ENCODE results near the gene ZNF814.
"Not testable (repeated sequence)": the region's sequence is repeated elsewhere in the genome, so short reads cannot be mapped to it uniquely, and the experiment has no call there.

The ZNF814 gene

GRCh38 chr19:57888560-57889231 lies at the start of gene ZNF814:
ZNF814 (minus strand) TSS chr19:57889037; CDS start chr19:57888802, 235 bp downstream.
- no peak for DNase-seq

- no peak for DNase-seq
These were observed 46.9 kb upstream of the ZNF814 start for GRCh38 chr19:57935731-57936130.

GRCh38 chr19:57934820-57935665 lies 46.2 kb upstream of the ZNF814 start, which contains the start of gene ZNF418:
ZNF418 (minus strand) TSS chr19:57935402; CDS start chr19:57933822, 1,580 bp downstream.
- no peak for DNase-seq

GRCh38 chr19:57927587-57927986 lies 38.8 kb upstream of the ZNF814 start:
- no peak for DNase-seq

DNA sequence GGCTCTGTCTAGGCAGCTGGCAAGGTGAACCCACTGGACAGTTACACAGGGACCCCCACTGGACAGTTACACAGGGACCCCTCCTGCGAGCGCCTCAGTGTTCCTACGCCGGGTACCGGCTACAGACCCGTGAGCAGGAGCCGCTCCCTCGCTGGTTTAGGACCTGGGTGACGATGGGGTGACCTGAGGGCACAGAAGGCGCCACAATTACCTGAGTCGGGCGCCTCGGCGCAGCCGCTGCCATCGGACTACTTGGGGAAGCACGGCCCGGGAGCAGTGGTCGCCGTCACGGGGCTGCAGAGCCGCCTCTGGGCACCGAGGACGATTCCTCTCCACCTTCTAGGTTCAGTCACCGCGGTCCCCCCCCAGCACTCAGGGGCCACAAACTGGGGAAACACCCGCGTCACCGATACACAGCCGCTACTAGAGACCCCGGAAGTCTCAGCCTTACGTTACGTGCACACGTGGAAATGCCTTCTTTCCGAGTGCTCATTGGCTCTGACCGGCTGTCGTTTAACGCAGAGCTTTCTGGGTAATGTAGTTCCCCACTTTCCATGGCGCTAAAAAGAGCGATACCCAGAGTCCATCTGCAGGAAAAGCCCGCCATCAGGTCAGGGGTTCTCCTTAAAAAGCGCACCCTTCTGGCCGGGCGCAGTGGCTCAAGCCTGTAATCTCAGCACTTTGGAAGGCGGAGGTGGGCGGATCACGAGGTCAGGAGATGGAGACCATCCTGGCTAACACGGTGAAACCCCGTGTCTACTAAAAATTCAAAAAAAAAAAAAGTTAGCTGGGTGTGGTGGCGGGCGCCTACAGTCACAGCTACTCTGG lies 27.5 kb upstream of the ZNF814 start, which contains the start of gene ZNF417:
TSS of gene ZNF417 (minus strand) at position 425 of the 828 bp plus-strand sequence. CDS start at position 244, 181 bp downstream.
- DNase-seq = peak; percentile 76

DNA sequence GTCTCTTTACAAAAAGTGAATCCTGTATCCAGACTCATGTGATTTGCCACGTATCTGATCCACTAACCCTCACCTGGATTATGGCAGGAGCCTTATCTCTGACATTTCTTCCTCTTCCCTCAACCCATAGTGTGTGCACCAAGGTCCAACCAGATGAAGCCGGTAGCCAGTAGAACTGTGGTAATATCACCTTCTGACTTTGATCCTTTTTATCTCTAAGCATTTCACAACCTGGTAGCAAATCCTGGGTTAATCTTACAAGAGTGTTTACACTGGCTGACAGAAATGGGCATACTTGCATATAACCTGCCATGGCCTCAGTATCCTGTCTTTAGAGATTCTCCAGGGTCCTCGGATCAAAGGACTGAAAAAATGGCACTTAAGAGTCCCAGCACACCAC lies 25.7 kb upstream of the ZNF814 start:
- DNase-seq = no peak

- DNase-seq = no peak
These were observed 18.6 kb upstream of the ZNF814 start for GRCh38 chr19:57907394-57907793.

GRCh38 chr19:57905258-57905657 lies 16.4 kb upstream of the ZNF814 start:
- DNase-seq = no peak

- no peak for DNase-seq
These were observed 14.9 kb upstream of the ZNF814 start for GRCh38 chr19:57903618-57904184.

DNA sequence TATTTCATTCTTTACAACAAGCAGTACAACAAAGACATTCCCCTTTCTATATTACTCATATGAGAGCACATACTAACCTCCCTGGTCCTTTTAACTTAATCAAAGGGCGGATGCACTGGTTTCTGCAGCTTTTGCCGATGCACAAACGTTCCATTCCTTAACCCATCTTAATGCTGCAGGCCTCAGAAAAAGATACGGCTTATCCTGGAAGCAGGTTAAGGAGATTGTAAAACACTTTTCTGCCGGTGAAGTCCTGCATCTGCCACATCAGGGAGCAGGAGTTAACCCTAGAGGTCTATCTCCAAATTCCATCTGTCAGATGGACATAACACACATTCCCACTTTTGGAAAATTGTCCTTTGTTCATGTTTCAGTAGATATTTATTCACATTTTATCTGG lies 11.5 kb upstream of the ZNF814 start:
- no peak for DNase-seq

GRCh38 chr19:57890706-57891105 lies 1.9 kb upstream of the ZNF814 start:
- not testable (repeated sequence) for DNase-seq

- DNase-seq = no peak
These were observed 704 bp downstream of the ZNF814 start for GRCh38 chr19:57888107-57888559.

- no peak for DNase-seq
These were observed 1.5 kb downstream of the ZNF814 start for GRCh38 chr19:57887195-57887941.

DNA sequence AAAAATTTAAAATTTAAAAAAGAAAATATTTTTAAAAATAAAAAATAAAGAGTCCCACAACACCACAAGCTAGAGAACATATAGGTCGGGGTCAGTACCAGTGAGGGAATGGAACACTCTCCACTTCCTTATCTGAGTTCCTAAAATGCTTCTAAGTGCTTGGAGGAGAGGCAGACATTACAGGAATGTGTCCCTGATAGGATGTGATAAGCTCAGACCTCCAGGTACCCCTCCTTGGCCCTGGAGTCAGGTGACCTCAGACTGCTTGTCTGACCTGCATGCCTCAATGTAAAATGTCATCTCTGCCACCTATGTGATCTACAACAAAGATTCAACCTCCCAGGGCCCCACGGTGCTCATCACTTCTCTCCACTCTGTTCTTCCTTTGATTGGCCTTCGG lies 2.8 kb downstream of the ZNF814 start:
- no peak for DNase-seq

DNA sequence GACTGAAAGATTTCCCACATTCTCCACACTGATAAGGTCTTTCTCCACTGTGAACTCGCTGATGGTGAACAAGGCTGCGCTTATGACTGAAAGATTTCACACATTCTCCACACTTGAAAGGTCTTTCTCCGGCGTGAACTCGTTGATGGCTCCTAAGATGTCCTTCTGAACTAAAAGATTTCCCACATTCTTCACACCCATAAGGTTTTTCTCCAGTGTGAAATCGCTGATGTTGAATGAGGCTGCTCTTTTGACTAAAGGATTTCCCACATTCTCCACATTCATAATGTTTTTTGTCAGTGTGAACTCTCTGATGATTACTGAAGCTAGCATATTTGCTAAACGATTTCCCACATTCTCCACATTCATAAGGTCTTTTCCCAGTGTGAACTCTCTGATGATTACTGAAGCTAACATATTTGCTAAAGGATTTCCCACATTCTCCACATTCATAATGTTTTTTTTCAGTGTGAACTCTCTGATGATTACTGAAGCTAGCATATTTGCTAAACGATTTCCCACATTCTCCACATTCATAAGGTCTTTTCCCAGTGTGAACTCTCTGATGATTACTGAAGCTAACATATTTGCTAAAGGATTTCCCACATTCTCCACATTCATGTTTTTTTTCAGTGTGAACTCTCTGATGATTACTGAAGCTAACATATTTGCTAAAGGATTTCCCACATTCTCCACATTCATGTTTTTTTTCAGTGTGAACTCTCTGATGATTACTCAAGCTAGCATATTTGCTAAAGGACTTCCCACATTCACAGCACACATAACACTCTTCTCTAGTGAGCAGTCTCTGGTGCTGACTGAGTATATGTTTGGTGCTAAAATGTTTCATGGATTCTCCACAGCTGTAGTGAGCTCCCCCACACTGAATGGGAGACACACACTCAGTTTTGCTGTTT lies 14.7 kb downstream of the ZNF814 start:
- not testable (repeated sequence) for DNase-seq

- DNase-seq = no peak
These were observed 16.4 kb downstream of the ZNF814 start for GRCh38 chr19:57872450-57872849.

DNA sequence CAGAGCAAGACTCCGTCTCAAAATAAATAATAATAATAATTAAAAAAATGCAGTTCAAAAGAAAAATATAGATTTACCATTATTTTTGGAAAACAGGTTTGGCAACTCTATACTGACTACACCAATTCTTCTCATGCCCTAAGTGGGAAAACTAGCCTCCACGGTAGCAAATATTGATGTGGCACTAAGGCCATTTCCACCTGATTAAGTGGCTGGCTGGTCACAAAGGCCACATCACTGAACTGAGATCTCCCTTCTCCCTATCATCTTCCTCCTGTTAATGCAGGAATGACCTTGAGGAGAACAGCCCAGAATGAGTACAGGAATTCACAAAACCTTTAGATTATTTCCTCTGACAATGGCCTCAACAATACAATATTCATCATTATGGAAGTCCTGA lies 18.6 kb downstream of the ZNF814 start:
- DNase-seq = no peak

DNA sequence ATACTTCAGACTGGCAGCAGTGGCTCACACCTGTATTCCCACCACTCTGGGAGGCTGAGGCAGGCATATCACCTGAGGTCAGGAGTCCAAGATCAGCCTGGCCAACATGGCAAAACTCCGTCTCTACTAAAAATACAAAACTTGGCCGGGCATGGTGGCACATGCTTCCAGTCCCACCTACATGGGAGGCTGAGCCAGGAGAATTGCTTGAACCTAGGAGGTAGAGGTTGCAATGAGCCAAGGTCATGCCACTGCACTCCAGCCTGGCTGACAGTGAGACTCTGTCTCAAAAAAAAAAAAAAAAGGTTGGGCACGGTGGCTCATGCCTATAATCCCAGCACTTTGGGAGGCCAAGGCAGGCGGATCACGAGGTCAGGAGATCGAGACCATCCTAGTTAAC lies 19.2 kb downstream of the ZNF814 start:
- DNase-seq = not testable (repeated sequence)

GRCh38 chr19:57867868-57868492 lies 20.9 kb downstream of the ZNF814 start:
- no peak for DNase-seq

GRCh38 chr19:57862351-57862750 lies 26.5 kb downstream of the ZNF814 start:
- DNase-seq = not testable (repeated sequence)

All from NCI-H187 treated with DMSO at 0.1 percent for 48 hours (cell line).